Prostate gland (tissue), 1 donor: ENCODE data around the gene RPL29.

Experiments
- POLR2A ChIP-seq: fragments of 450-650 bp; IDR thresholded peaks from one replicate; pipeline ENCODE4 v1.6.1; 2016; ENCODE audit warnings: antibody characterized with exemption, mild to moderate bottlenecking
- POLR2AphosphoS5 ChIP-seq: sonication (generic); formaldehyde crosslinking; IDR thresholded peaks from one replicate; pipeline ENCODE4 v1.6.1; 2017; ENCODE audit warnings: antibody characterized with exemption

GRCh38 chr3:52043750-52044149 is 48.1 kb upstream of the RPL29 start:
- TF ChIP-seq POLR2AphosphoS5: no peak
- TF ChIP-seq POLR2A: no peak
